AG04450 (cell line): ENCODE data around the gene CRKL. TPM values are rescaled to one million over a fixed set of nuclear protein-coding genes. Genes with fewer than 3 reads are reported as not detected.

ENCODE experiments used
- CTCF ChIA-PET: fragments of 300-600, 350-600 bp; formaldehyde crosslinking; extraction: SDS; loops from one replicate; lab custom pipeline; 2022; ENCODE audit warnings: antibody characterized with exemption, inconsistent platforms; lab: Charles Lee
- POLR2A ChIA-PET: fragments of 350-600 bp; formaldehyde crosslinking; extraction: SDS; loops from one replicate; lab custom pipeline; 2021; ENCODE audit warnings: antibody characterized with exemption, inconsistent platforms; lab: Yijun Ruan, JAX
- DNase-seq: peaks from one replicate; pipeline ENCODE4 v3.0.0-alpha.2; 2011; ENCODE audit warnings: low read depth, low spot score
- H3K27ac ChIP-seq: one replicate; pipeline ENCODE4 v1.5.1; 2012; ENCODE audit warnings: low read depth, low read length, control low read depth
- H3K27me3 ChIP-seq: one replicate; pipeline ENCODE4 v1.6.0; 2012; ENCODE audit warnings: low read length; ENCODE audit not compliant: control insufficient read depth, insufficient read depth
- H3K4me3 ChIP-seq: 2 replicates; pipeline ENCODE4 v1.5.1; 2011; ENCODE audit warnings: mild to moderate bottlenecking, low read depth, low read length, control low read depth
- H3K9me3 ChIP-seq: 2 replicates; pipeline ENCODE4 v1.5.1; 2012; ENCODE audit warnings: low read length; ENCODE audit not compliant: control insufficient read depth, insufficient read depth
- CTCF ChIP-seq: IDR thresholded peaks from 2 replicates; pipeline ENCODE4 v1.5.1; 2011; ENCODE audit warnings: low read depth, low read length, control low read depth, inconsistent platforms
- polyA plus RNA-seq: library from polyadenylated mRNA; depleted of rRNA; stranded (reverse); fragments of >200 nt; gene quantifications from 2 replicates; pipeline ENCODE4 v1.2.3, GENCODE V29; 2011

CRKL gene
- polyA plus RNA-seq, 1 experiment, result 24.1 TPM

- Histone ChIP-seq H3K27ac (no peak overlapping the region), H3K4me3 (no peak overlapping the region), H3K9me3 (no peaks in the 10 kb centered on the region), H3K27me3 (no peaks in the 10 kb centered on the region)
- POLR2A ChIA-PET, result no interaction called here
- DNase-seq, result no peak
- CTCF ChIA-PET, result no interaction called here
- no peak for TF ChIP-seq CTCF
Observed at GRCh38 chr22:20945578-20945934, 28.3 kb downstream of the CRKL start.

- no peaks in the 10 kb centered on the region for H3K9me3 ChIP-seq
- POLR2A ChIA-PET, result no interaction called here
- no peak for DNase-seq
- H3K4me3 ChIP-seq, result no peak overlapping the region
- no peaks in the 10 kb centered on the region for H3K27me3 ChIP-seq
- no peak for TF ChIP-seq CTCF
- CTCF ChIA-PET, result interaction anchor here (1.6 kb wide), 1 partner anchor 30 kb away, joined by 5 read pairs; no protein-coding TSS in a partner anchor
- no peak overlapping the region for H3K27ac ChIP-seq
Observed at GRCh38 chr22:20946080-20946986, 29.1 kb downstream of the CRKL start.

- no peak overlapping the region for H3K27ac ChIP-seq
- H3K27me3 ChIP-seq, result no peaks in the 10 kb centered on the region
- no peaks in the 10 kb centered on the region for H3K9me3 ChIP-seq
- POLR2A ChIA-PET, result no interaction called here
- no peak overlapping the region for H3K4me3 ChIP-seq
- DNase-seq, result no peak
- TF ChIP-seq CTCF, result no peak
- CTCF ChIA-PET, result interaction anchor here (1.6 kb wide), 1 partner anchor 30 kb away, joined by 5 read pairs; no protein-coding TSS in a partner anchor
Observed at GRCh38 chr22:20946991-20947390, 29.8 kb downstream of the CRKL start.

- Histone ChIP-seq H3K9me3 (no peaks in the 10 kb centered on the region), H3K27me3 (no peaks in the 10 kb centered on the region), H3K27ac (no peak overlapping the region), H3K4me3 (no peak overlapping the region)
- CTCF ChIA-PET, result interaction anchor here (1.0 to 1.4 kb wide), 2 partner anchors 13 to 63 kb away, joined by 3 to 4 read pairs; no protein-coding TSS in a partner anchor
- POLR2A ChIA-PET, result no interaction called here
- DNase-seq, result no peak
- TF ChIP-seq CTCF, result no peak
Observed at GRCh38 chr22:20948450-20948849, 31.2 kb downstream of the CRKL start.

- no peak for DNase-seq
- H3K27ac ChIP-seq, result no peak overlapping the region
- H3K4me3 ChIP-seq, result no peak overlapping the region
- ChIA-PET POLR2A (no interaction called here), CTCF (interaction anchor here (1.4 kb wide), 1 partner anchor 13 kb away, joined by 4 read pairs; no protein-coding TSS in a partner anchor)
- no peaks in the 10 kb centered on the region for H3K27me3 ChIP-seq
- H3K9me3 ChIP-seq, result no peaks in the 10 kb centered on the region
- no peak for TF ChIP-seq CTCF
Observed at GRCh38 chr22:20948989-20949388, 31.8 kb downstream of the CRKL start.
